ENCODE measurements around the gene SGCD.

- TF ChIP-seq CTCF (IDR thresholded peaks at IDR 0.05) (no peak), POLR2A (IDR thresholded peaks at IDR 0.05) (no peak)
Measured at GRCh38 chr5:156396063-156396829, 69.3 kb downstream of the SGCD start.

Data from stomach (tissue), 4 donors.